Activated naive CD4-positive, alpha-beta T cell treated with anti-CD3 and anti-CD28 coated beads for 36 hours (primary cell): ENCODE data around the gene DHRS7B. TPM values are rescaled to one million over a fixed set of nuclear protein-coding genes. Genes with fewer than 3 reads are reported as not detected.
"Not testable (repeated sequence)": the region's sequence is repeated elsewhere in the genome, so short reads cannot be mapped to it uniquely, and the experiment has no call there.

Experiments
- CTCF ChIA-PET: fragments of 350-600 bp; sonication (Branson Sonifier 250); formaldehyde crosslinking; loops from one replicate; lab custom pipeline; 2021; ENCODE audit warnings: antibody characterized with exemption; lab: Charles Lee
- DNase-seq: peaks from one replicate; pipeline ENCODE4 v3.0.0-alpha.2; 2020
- H3K27ac Mint-ChIP-seq: one replicate; pipeline ENCODE4 v1.8.0; 2021; ENCODE audit warnings: mild to moderate bottlenecking, mixed read lengths
- H3K27me3 Mint-ChIP-seq: one replicate; pipeline ENCODE4 v1.8.0; 2021; ENCODE audit warnings: low read depth, mixed read lengths
- H3K36me3 Mint-ChIP-seq: one replicate; pipeline ENCODE4 v1.8.0; 2021; ENCODE audit warnings: low read depth, mixed read lengths
- H3K4me1 Mint-ChIP-seq: one replicate; pipeline ENCODE4 v1.8.0; 2021; ENCODE audit warnings: low read depth, mixed read lengths
- H3K4me3 Mint-ChIP-seq: one replicate; pipeline ENCODE4 v1.8.0; 2021; ENCODE audit warnings: mild to moderate bottlenecking, moderate library complexity, mixed read lengths
- H3K9me3 Mint-ChIP-seq: one replicate; pipeline ENCODE4 v1.8.0; 2021; ENCODE audit warnings: mixed read lengths
- intact Hi-C: fragments of 100-400 bp; cut with micrococcal nuclease; formaldehyde crosslinking; loops from one replicate; pipeline ENCODE4 v1.15.1; 2023
- total RNA-seq, 2 experiments: library from RNA; stranded (reverse); gene quantifications; one replicate each; pipeline ENCODE4 v1.2.3, GENCODE V29; 2021

Gene DHRS7B
- total RNA-seq, 2 experiments from 2014 or later, result 12.0 to 12.1 TPM

- intact Hi-C loops, H3K4me1 Mint-ChIP-seq, H3K9me3 Mint-ChIP-seq, H3K4me3 Mint-ChIP-seq, CTCF ChIA-PET, H3K27ac Mint-ChIP-seq, DNase-seq, H3K27me3 Mint-ChIP-seq: not testable (repeated sequence)
- peaks cover 21% of the 10 kb centered on the region for H3K36me3 Mint-ChIP-seq
Measured at GRCh38 chr17:21192414-21192813, 65.7 kb downstream of the DHRS7B start.

GRCh38 chr17:21193031-21193430 is 66.3 kb downstream of the DHRS7B start:
- intact Hi-C loops, result no loop called here
- Mint-ChIP-seq H3K9me3 (no peaks in the 10 kb centered on the region), H3K4me1 (peaks cover 1% of the 10 kb centered on the region), H3K4me3 (no peak overlapping the region), H3K27me3 (no peaks in the 10 kb centered on the region), H3K36me3 (peaks cover 24% of the 10 kb centered on the region), H3K27ac (no peak overlapping the region)
- CTCF ChIA-PET, result no interaction called here
- DNase-seq, result no peak

GRCh38 chr17:21194226-21194625 is 67.5 kb downstream of the DHRS7B start:
- Mint-ChIP-seq H3K4me3 (no peak overlapping the region), H3K27ac (peak overlapping the region; percentile 46), H3K36me3 (peaks cover 30% of the 10 kb centered on the region), H3K27me3 (no peaks in the 10 kb centered on the region), H3K9me3 (no peaks in the 10 kb centered on the region), H3K4me1 (peaks cover 1% of the 10 kb centered on the region)
- CTCF ChIA-PET, result interaction anchor here (0.6 kb wide), 1 partner anchor 74 kb away, joined by 3 read pairs; no protein-coding TSS in a partner anchor
- DNase-seq, result no peak
- intact Hi-C loops, result no loop called here

- no peak overlapping the region for H3K4me3 Mint-ChIP-seq
- no peak for DNase-seq
- intact Hi-C loops, result no loop called here
- H3K27me3 Mint-ChIP-seq, result no peaks in the 10 kb centered on the region
- H3K27ac Mint-ChIP-seq, result no peak overlapping the region
- H3K36me3 Mint-ChIP-seq, result peaks cover 30% of the 10 kb centered on the region
- no peaks in the 10 kb centered on the region for H3K9me3 Mint-ChIP-seq
- peaks cover 1% of the 10 kb centered on the region for H3K4me1 Mint-ChIP-seq
- CTCF ChIA-PET, result interaction anchor here (0.6 kb wide), 2 partner anchors 9 to 74 kb away, joined by 3 read pairs; no protein-coding TSS in a partner anchor
Measured at GRCh38 chr17:21194703-21195102, 67.9 kb downstream of the DHRS7B start.

GRCh38 chr17:21196126-21196525 is 69.4 kb downstream of the DHRS7B start:
- intact Hi-C loops, result no loop called here
- CTCF ChIA-PET, result no interaction called here
- Mint-ChIP-seq H3K4me3 (no peak overlapping the region), H3K4me1 (peaks cover 7% of the 10 kb centered on the region), H3K27me3 (no peaks in the 10 kb centered on the region), H3K27ac (no peak overlapping the region), H3K9me3 (no peaks in the 10 kb centered on the region), H3K36me3 (peaks cover 27% of the 10 kb centered on the region)
- DNase-seq, result no peak

GRCh38 chr17:21198411-21198810 is 71.6 kb downstream of the DHRS7B start:
- intact Hi-C loops, result no loop called here
- H3K9me3 Mint-ChIP-seq, result no peaks in the 10 kb centered on the region
- H3K27me3 Mint-ChIP-seq, result no peaks in the 10 kb centered on the region
- H3K4me3 Mint-ChIP-seq, result no peak overlapping the region
- peaks cover 21% of the 10 kb centered on the region for H3K36me3 Mint-ChIP-seq
- DNase-seq, result no peak
- no peak overlapping the region for H3K27ac Mint-ChIP-seq
- CTCF ChIA-PET, result interaction anchor here (1.0 kb wide), 1 partner anchor 15 kb away, joined by 3 read pairs; no protein-coding TSS in a partner anchor
- peaks cover 11% of the 10 kb centered on the region for H3K4me1 Mint-ChIP-seq

- Mint-ChIP-seq H3K4me1 (peaks cover 10% of the 10 kb centered on the region), H3K9me3 (no peaks in the 10 kb centered on the region), H3K27me3 (no peaks in the 10 kb centered on the region), H3K36me3 (peaks cover 18% of the 10 kb centered on the region), H3K27ac (no peak overlapping the region), H3K4me3 (no peak overlapping the region)
- intact Hi-C loops, result no loop called here
- CTCF ChIA-PET, result no interaction called here
- no peak for DNase-seq
Measured at GRCh38 chr17:21199311-21199710, 72.5 kb downstream of the DHRS7B start.

- DNase-seq, result no peak
- H3K4me1 Mint-ChIP-seq, result peaks cover 15% of the 10 kb centered on the region
- peaks cover 18% of the 10 kb centered on the region for H3K36me3 Mint-ChIP-seq
- no peaks in the 10 kb centered on the region for H3K9me3 Mint-ChIP-seq
- H3K4me3 Mint-ChIP-seq, result no peak overlapping the region
- intact Hi-C loops, result no loop called here
- CTCF ChIA-PET, result no interaction called here
- H3K27me3 Mint-ChIP-seq, result no peaks in the 10 kb centered on the region
- H3K27ac Mint-ChIP-seq, result no peak overlapping the region
Measured at GRCh38 chr17:21199856-21200255, 73.1 kb downstream of the DHRS7B start.

GRCh38 chr17:21200590-21201297 is 74.0 kb downstream of the DHRS7B start:
- peaks cover 18% of the 10 kb centered on the region for H3K36me3 Mint-ChIP-seq
- H3K4me1 Mint-ChIP-seq, result peaks cover 23% of the 10 kb centered on the region
- no peak overlapping the region for H3K27ac Mint-ChIP-seq
- CTCF ChIA-PET, result interaction anchor here (0.6 to 0.9 kb wide), 4 partner anchors 43 to 155 kb away, joined by 3 read pairs; no protein-coding TSS in a partner anchor
- no peaks in the 10 kb centered on the region for H3K27me3 Mint-ChIP-seq
- no peaks in the 10 kb centered on the region for H3K9me3 Mint-ChIP-seq
- intact Hi-C loops, result no loop called here
- H3K4me3 Mint-ChIP-seq, result no peak overlapping the region
- no peak for DNase-seq

GRCh38 chr17:21201298-21201595 is 74.5 kb downstream of the DHRS7B start:
- H3K27me3 Mint-ChIP-seq, result no peaks in the 10 kb centered on the region
- intact Hi-C loops, result no loop called here
- H3K4me3 Mint-ChIP-seq, result no peak overlapping the region
- H3K27ac Mint-ChIP-seq, result no peak overlapping the region
- DNase-seq, result no peak
- H3K9me3 Mint-ChIP-seq, result no peaks in the 10 kb centered on the region
- peaks cover 28% of the 10 kb centered on the region for H3K4me1 Mint-ChIP-seq
- peaks cover 18% of the 10 kb centered on the region for H3K36me3 Mint-ChIP-seq
- CTCF ChIA-PET, result interaction anchor here (0.6 to 0.9 kb wide), 3 partner anchors 69 to 155 kb away, joined by 3 read pairs; no protein-coding TSS in a partner anchor

GRCh38 chr17:21201874-21202273 is 75.1 kb downstream of the DHRS7B start:
- peaks cover 19% of the 10 kb centered on the region for H3K36me3 Mint-ChIP-seq
- H3K27me3 Mint-ChIP-seq, result no peaks in the 10 kb centered on the region
- intact Hi-C loops, result no loop called here
- no peak overlapping the region for H3K27ac Mint-ChIP-seq
- H3K4me3 Mint-ChIP-seq, result no peak overlapping the region
- peaks cover 30% of the 10 kb centered on the region for H3K4me1 Mint-ChIP-seq
- no peaks in the 10 kb centered on the region for H3K9me3 Mint-ChIP-seq
- CTCF ChIA-PET, result no interaction called here
- no peak for DNase-seq

GRCh38 chr17:21202512-21202911 is 75.7 kb downstream of the DHRS7B start:
- Mint-ChIP-seq H3K4me3 (no peak overlapping the region), H3K36me3 (peaks cover 15% of the 10 kb centered on the region), H3K9me3 (no peaks in the 10 kb centered on the region), H3K27me3 (no peaks in the 10 kb centered on the region), H3K27ac (no peak overlapping the region), H3K4me1 (peaks cover 31% of the 10 kb centered on the region)
- DNase-seq, result no peak
- CTCF ChIA-PET, result no interaction called here
- intact Hi-C loops, result no loop called here

GRCh38 chr17:21204935-21205334 is 78.2 kb downstream of the DHRS7B start:
- Mint-ChIP-seq H3K27ac (no peak overlapping the region), H3K36me3 (peaks cover 7% of the 10 kb centered on the region), H3K4me3 (no peak overlapping the region), H3K27me3 (no peaks in the 10 kb centered on the region), H3K4me1 (peaks cover 36% of the 10 kb centered on the region), H3K9me3 (no peaks in the 10 kb centered on the region)
- CTCF ChIA-PET, result no interaction called here
- intact Hi-C loops, result no loop called here
- no peak for DNase-seq
